H1 (cell line): Measurements from ENCODE around the gene ATP6V1A. TPM values are rescaled to one million over a fixed set of nuclear protein-coding genes. Genes with fewer than 3 reads are reported as not detected.

Experiments used
- CTCF ChIA-PET: fragments of 300-600 bp; sonication (Branson Sonifier 250); formaldehyde crosslinking; loops from one replicate; lab custom pipeline; 2021; ENCODE audit not compliant: partially characterized antibody; lab: Charles Lee
- POLR2A ChIA-PET: fragments of 300-600 bp; sonication (Branson Sonifier 250); formaldehyde crosslinking; loops from one replicate; lab custom pipeline; 2021; ENCODE audit warnings: inconsistent platforms; ENCODE audit not compliant: partially characterized antibody; lab: Charles Lee
- DNase-seq, 2 experiments: peaks; one replicate each; pipeline versions ENCODE4 v3.0.0 to v3.0.0-alpha.2; 2010 to 2022; ENCODE audit warnings: low spot score in 2 of 2, low read depth in 1 of 2, mixed read lengths in 1 of 2
- FAIRE-seq: peaks from 2 replicates; lab custom pipeline; 2011; peaks lifted over from hg19 to GRCh38; lab: Jason Lieb, UNC
- H2AFZ ChIP-seq: 2 replicates; pipeline ENCODE4 v1.8.1; 2012; ENCODE audit warnings: low read length, inconsistent platforms
- H2AK5ac ChIP-seq: 2 replicates; pipeline ENCODE4 v1.6.1; 2013; ENCODE audit warnings: low read depth, low read length
- H2BK120ac ChIP-seq: replicated peaks from 2 replicates; pipeline ENCODE3; 2013; ENCODE audit warnings: low read depth, low read length, inconsistent platforms
- H2BK12ac ChIP-seq: 2 replicates; pipeline ENCODE4 v1.6.1; 2013; ENCODE audit warnings: low read depth, low read length
- H2BK15ac ChIP-seq: 2 replicates; pipeline ENCODE4 v1.6.1; 2013; ENCODE audit warnings: low read length
- H2BK20ac ChIP-seq: 2 replicates; pipeline ENCODE4 v1.6.1; 2013; ENCODE audit warnings: low read length
- H2BK5ac ChIP-seq: 2 replicates; pipeline ENCODE4 v1.6.1; 2013; ENCODE audit warnings: low read depth, low read length
- H3K14ac ChIP-seq: 2 replicates; pipeline ENCODE4 v1.6.1; 2013; ENCODE audit warnings: inconsistent platforms; ENCODE audit not compliant: insufficient read length
- H3K18ac ChIP-seq: 2 replicates; pipeline ENCODE4 v1.6.1; 2013; ENCODE audit warnings: low read length; ENCODE audit errors: extremely low read depth
- H3K23ac ChIP-seq: 2 replicates; pipeline ENCODE4 v1.6.1; 2013; ENCODE audit warnings: inconsistent platforms; ENCODE audit not compliant: insufficient read length
- H3K23me2 ChIP-seq: 2 replicates; pipeline ENCODE4 v1.6.1; 2013; ENCODE audit warnings: low read depth, low read length
- H3K27ac ChIP-seq: 2 replicates; pipeline ENCODE4 v1.6.1; 2011; ENCODE audit warnings: low read depth, low read length, inconsistent platforms
- H3K27me3 ChIP-seq, 4 experiments: replicated peaks in 1 of 4; 1 replicate in 1 of 4; 2 replicates in 3 of 4; pipeline versions ENCODE4 v1.6.1 to v1.8.1; 2011 to 2013; ENCODE audit warnings: low read length in 3 of 4, mild to moderate bottlenecking in 3 of 4, inconsistent platforms in 2 of 4, mixed read lengths in 2 of 4, moderate library complexity in 1 of 4; ENCODE audit not compliant: control insufficient read depth in 3 of 4, insufficient read depth in 3 of 4; ENCODE audit errors: extremely low read depth in 1 of 4
- H3K36me3 ChIP-seq, 4 experiments: 2 replicates each; pipeline versions ENCODE4 v1.6.1 to v1.8.1; 2011 to 2013; ENCODE audit warnings: mild to moderate bottlenecking in 4 of 4, low read length in 3 of 4, moderate library complexity in 2 of 4, control low read depth in 1 of 4, inconsistent platforms in 1 of 4; ENCODE audit not compliant: insufficient read depth in 4 of 4, control insufficient read depth in 2 of 4
- H3K4ac ChIP-seq: replicated peaks from 2 replicates; pipeline ENCODE3; 2013; ENCODE audit warnings: low read length, low read depth, mixed read lengths, inconsistent platforms; ENCODE audit not compliant: insufficient read length
- H3K4me1 ChIP-seq, 4 experiments: replicated peaks in 1 of 4; 1 replicate in 1 of 4; 2 replicates in 3 of 4; pipeline versions ENCODE4 v1.6.1 to v1.8.1; 2011 to 2013; ENCODE audit warnings: low read length in 3 of 4, inconsistent platforms in 2 of 4, mixed read lengths in 1 of 4; ENCODE audit not compliant: insufficient read depth in 4 of 4, control insufficient read depth in 3 of 4
- H3K4me2 ChIP-seq, 2 experiments: 2 replicates each; pipeline versions ENCODE4 v1.6.1 to v1.8.1; 2011 to 2013; ENCODE audit warnings: low read depth in 2 of 2, low read length in 2 of 2, control low read depth in 1 of 2, inconsistent platforms in 1 of 2, mild to moderate bottlenecking in 1 of 2; ENCODE audit not compliant: insufficient read depth in 1 of 2
- H3K4me3 ChIP-seq, 4 experiments: fragments of 200-600, 300-600 bp in 1 of 4; sonication (generic), shearing (Covaris generic), sonication (Bioruptor Twin) in 1 of 4; 2 replicates each; pipeline versions ENCODE4 v1.5.1 to v1.8.1; 2011 to 2016; ENCODE audit warnings: low read length in 4 of 4, low read depth in 3 of 4, control low read depth in 2 of 4, inconsistent platforms in 2 of 4, mild to moderate bottlenecking in 2 of 4, mixed read lengths in 1 of 4, moderate library complexity in 1 of 4; ENCODE audit not compliant: insufficient read depth in 2 of 4; ENCODE audit errors: extremely low read depth in 1 of 4
- H3K56ac ChIP-seq: replicated peaks from 2 replicates; pipeline ENCODE3; 2013; ENCODE audit warnings: low read depth, mild to moderate bottlenecking, mixed read lengths, low read length, inconsistent platforms; ENCODE audit not compliant: insufficient read length
- H3K79me1 ChIP-seq: 2 replicates; pipeline ENCODE4 v1.6.1; 2013; ENCODE audit warnings: low read depth, low read length, control low read depth
- H3K79me2 ChIP-seq, 2 experiments: 2 replicates each; pipeline versions ENCODE4 v1.6.1 to v1.8.1; 2012 to 2013; ENCODE audit warnings: low read length in 2 of 2, mild to moderate bottlenecking in 2 of 2, inconsistent platforms in 1 of 2; ENCODE audit not compliant: insufficient read depth in 2 of 2, control insufficient read depth in 1 of 2
- H3K9ac ChIP-seq, 4 experiments: replicated peaks in 1 of 4; 1 replicate in 1 of 4; 2 replicates in 3 of 4; pipeline versions ENCODE4 v1.6.1 to v1.8.1; 2011 to 2013; ENCODE audit warnings: low read depth in 3 of 4, low read length in 3 of 4, control low read depth in 2 of 4, mild to moderate bottlenecking in 2 of 4, moderate library complexity in 2 of 4, inconsistent platforms in 1 of 4; ENCODE audit errors: extremely low read depth in 1 of 4
- H3K9me3 ChIP-seq, 2 experiments: 2 replicates each; pipeline versions ENCODE4 v1.6.1 to v1.8.1; 2012 to 2013; ENCODE audit warnings: mild to moderate bottlenecking in 2 of 2, moderate library complexity in 2 of 2, control low read depth in 1 of 2, inconsistent platforms in 1 of 2, low read depth in 1 of 2, low read length in 1 of 2, mixed read lengths in 1 of 2; ENCODE audit not compliant: insufficient read depth in 2 of 2
- H4K20me1 ChIP-seq, 2 experiments: replicated peaks in 1 of 2; 2 replicates each; pipeline versions ENCODE3 to v1.8.1; 2011 to 2013; ENCODE audit warnings: inconsistent platforms in 2 of 2, low read length in 2 of 2, mild to moderate bottlenecking in 1 of 2; ENCODE audit not compliant: insufficient read depth in 2 of 2, control insufficient read depth in 1 of 2
- H4K5ac ChIP-seq: 2 replicates; pipeline ENCODE4 v1.6.1; 2013; ENCODE audit warnings: low read length, low read depth, mixed read lengths, inconsistent platforms; ENCODE audit not compliant: insufficient read length
- H4K8ac ChIP-seq: 2 replicates; pipeline ENCODE4 v1.8.0; 2013; ENCODE audit warnings: mild to moderate bottlenecking, moderate library complexity, low read length, inconsistent platforms; ENCODE audit not compliant: insufficient read depth; ENCODE audit errors: extremely low read depth
- H4K91ac ChIP-seq: replicated peaks from 2 replicates; pipeline ENCODE3; 2013; ENCODE audit warnings: low read length, mixed read lengths, inconsistent platforms; ENCODE audit not compliant: insufficient read length
- BCL11A ChIP-seq, 2 experiments: IDR thresholded peaks; one replicate each; pipeline ENCODE4 v1.6.1; 2011; ENCODE audit warnings: low read depth in 2 of 2, low read length in 2 of 2, mild to moderate bottlenecking in 2 of 2
- CHD1 ChIP-seq: IDR thresholded peaks from 2 replicates; pipeline ENCODE4 v1.6.1; 2012; ENCODE audit warnings: low read depth, low read length, improper control_type of control experiment
- GABPA ChIP-seq: IDR thresholded peaks from 2 replicates; pipeline ENCODE4 v1.6.1; 2011; ENCODE audit warnings: mild to moderate bottlenecking, low read length, moderate library complexity, borderline replicate concordance; ENCODE audit not compliant: insufficient read depth
- KDM4A ChIP-seq: IDR thresholded peaks from one replicate; pipeline ENCODE4 v1.7.1; 2012; ENCODE audit warnings: low read depth, mild to moderate bottlenecking, moderate library complexity, low read length, inconsistent platforms; ENCODE audit not compliant: severe bottlenecking
- KDM5A ChIP-seq: fragments of 200-600 bp; IDR thresholded peaks from 2 replicates; pipeline ENCODE4 v1.7.1; 2012; ENCODE audit warnings: mild to moderate bottlenecking, low read length, inconsistent platforms, mixed read lengths
- NRF1 ChIP-seq: IDR thresholded peaks from 2 replicates; pipeline ENCODE4 v1.6.1; 2011; ENCODE audit warnings: mild to moderate bottlenecking, low read depth, low read length, improper control_type of control experiment
- PHF8 ChIP-seq: fragments of 200-600 bp; sonication (generic); conservative IDR thresholded peaks from 2 replicates; pipeline ENCODE4 v1.7.1; 2012; ENCODE audit warnings: low read depth, mild to moderate bottlenecking, inconsistent platforms, low read length, moderate library complexity
- POLR2A ChIP-seq, 2 experiments: IDR thresholded peaks; 1 replicate in 1 of 2; 2 replicates in 1 of 2; pipeline ENCODE4 v1.6.1; 2011; ENCODE audit warnings: low read depth in 2 of 2, low read length in 2 of 2, mild to moderate bottlenecking in 2 of 2; ENCODE audit errors: control extremely low read depth in 1 of 2
- RAD21 ChIP-seq, 2 experiments: IDR thresholded peaks in 1 of 2; conservative IDR thresholded peaks in 1 of 2; 2 replicates each; pipeline ENCODE4 v1.6.1; 2011; ENCODE audit warnings: low read depth in 2 of 2, low read length in 2 of 2, improper control_type of control experiment in 1 of 2, inconsistent platforms in 1 of 2, mild to moderate bottlenecking in 1 of 2, moderate library complexity in 1 of 2
- RBBP5 ChIP-seq: IDR thresholded peaks from 2 replicates; pipeline ENCODE4 v1.7.1; 2012; ENCODE audit warnings: low read depth, mild to moderate bottlenecking, inconsistent platforms, low read length, moderate library complexity, borderline replicate concordance
- RFX5 ChIP-seq: IDR thresholded peaks from 2 replicates; pipeline ENCODE4 v1.6.1; 2011; ENCODE audit warnings: low read depth, low read length, improper control_type of control experiment, borderline replicate concordance
- RXRA ChIP-seq: IDR thresholded peaks from 2 replicates; pipeline ENCODE4 v1.6.1; 2011; ENCODE audit warnings: low read depth, mild to moderate bottlenecking, low read length, moderate library complexity; ENCODE audit not compliant: insufficient read depth
- SP2 ChIP-seq: IDR thresholded peaks from 2 replicates; pipeline ENCODE4 v1.6.1; 2012; ENCODE audit warnings: mild to moderate bottlenecking, low read length, inconsistent platforms
- TCF12 ChIP-seq: IDR thresholded peaks from 2 replicates; pipeline ENCODE4 v1.6.1; 2011; ENCODE audit warnings: low read depth, mild to moderate bottlenecking, low read length
- TEAD4 ChIP-seq: IDR thresholded peaks from 2 replicates; pipeline ENCODE4 v1.6.1; 2012; ENCODE audit warnings: low read depth, low read length, inconsistent platforms, mixed read lengths
- WGBS, 2 experiments: shearing (Covaris generic) in 1 of 2; methylation state at CpG; one replicate each; pipeline versions ENCODE4 v1.1.6 to v1.1.7; 2013 to 2015; ENCODE audit warnings: low lambda C conversion rate in 2 of 2, mixed read lengths in 2 of 2, inconsistent platforms in 1 of 2, low coverage in 1 of 2, missing lambda C conversion rate in 1 of 2; ENCODE audit not compliant: insufficient replicate concordance in 2 of 2, insufficient coverage in 1 of 2, insufficient read length in 1 of 2; ENCODE audit errors: extremely low coverage in 1 of 2, missing lambda C conversion rate in 1 of 2; 5-methylcytosine and 5-hydroxymethylcytosine counted together
- polyA plus RNA-seq, 7 experiments: library from polyadenylated mRNA; depleted of rRNA in 3 of 7; stranded (reverse) in 5 of 7; unstranded in 2 of 7; fragments of >200 nt in 5 of 7; fragments of 200-250 nt in 2 of 7; gene quantifications; 1 replicate in 5 of 7; 2 replicates in 1 of 7; 4 replicates in 1 of 7; pipeline versions ENCODE4 v1.2.1 to v1.2.3, GENCODE V29; 2011 to 2013; ENCODE audit warnings: missing spikeins in 2 of 7, mixed read lengths in 2 of 7
- total RNA-seq: library from RNA; stranded (reverse); fragmentation: NEBNext Ultra II Directional; extraction: Animal tissue kit (Norgen Biotek cat#: 25700); gene quantifications from 2 replicates; pipeline ENCODE4 v1.2.1, GENCODE V29; 2021

ATP6V1A gene
- total and polyA plus RNA-seq, 2 of the 8 experiments (the other 6 are each of a cell fraction or from before 2014, with no cell fraction given), result 15.4 to 90.9 TPM

- H3K27ac ChIP-seq, result no peak overlapping the region
- H3K79me2 ChIP-seq, result no peaks in the 10 kb centered on the region
- H3K56ac ChIP-seq, result no peak overlapping the region
- FAIRE-seq, result no peak
- CTCF ChIA-PET, result no interaction called here
- H3K4me2 ChIP-seq, result no peak overlapping the region
- H3K4me3 ChIP-seq, result no peak overlapping the region
- no peak overlapping the region for H3K14ac ChIP-seq
- H2BK120ac ChIP-seq, result no peak overlapping the region
- H3K9ac ChIP-seq, result no peak overlapping the region
- no peaks in the 10 kb centered on the region for H3K9me3 ChIP-seq
- no peaks in the 10 kb centered on the region for H3K23me2 ChIP-seq
- H3K27me3 ChIP-seq, result no peaks in the 10 kb centered on the region
- no peak overlapping the region for H4K5ac ChIP-seq
- H2AFZ ChIP-seq, result no peak overlapping the region
- no peaks in the 10 kb centered on the region for H3K4me1 ChIP-seq
- no peak for DNase-seq
- H3K79me1 ChIP-seq, result no peaks in the 10 kb centered on the region
- no peaks in the 10 kb centered on the region for H3K36me3 ChIP-seq
- H3K23ac ChIP-seq, result no peak overlapping the region
- no peaks in the 10 kb centered on the region for H4K20me1 ChIP-seq
- H4K91ac ChIP-seq, result no peak overlapping the region
- no peak overlapping the region for H2BK20ac ChIP-seq
- no peak overlapping the region for H2BK5ac ChIP-seq
- H2AK5ac ChIP-seq, result no peak overlapping the region
- no peak overlapping the region for H2BK15ac ChIP-seq
- POLR2A ChIA-PET, result no interaction called here
- H4K8ac ChIP-seq, result no peak overlapping the region
- no peak overlapping the region for H3K4ac ChIP-seq
- WGBS, 2 experiments, result 78% methylated on average over 3 of the region's 3 CpGs; no CpG with 5 or more reads in 1 of the 2 experiments
- no peak overlapping the region for H3K18ac ChIP-seq
- H2BK12ac ChIP-seq, result no peak overlapping the region
- no peak for TF ChIP-seq RBBP5
- no peak for TF ChIP-seq BCL11A (IDR thresholded peaks at IDR 0.05; ENCODE audit: low read depth in 2 of 2, low read length in 2 of 2)
- no peak for TF ChIP-seq CHD1
- no peak for TF ChIP-seq RFX5
- TF ChIP-seq NRF1, result no peak
- TF ChIP-seq KDM5A, result no peak
- TF ChIP-seq SP2, result no peak
- no peak for TF ChIP-seq GABPA
- no peak for TF ChIP-seq TCF12
- no peak for TF ChIP-seq KDM4A
- no peak for TF ChIP-seq PHF8
- no peak for TF ChIP-seq TEAD4
- TF ChIP-seq RAD21 (IDR thresholded peaks at IDR 0.05 in 1 of 2, conservative IDR thresholded peaks at IDR 0.05 in 1 of 2; ENCODE audit: low read depth in 2 of 2, low read length in 2 of 2), result no peak
- TF ChIP-seq POLR2A (IDR thresholded peaks at IDR 0.05; ENCODE audit: control extremely low read depth in 1 of 2, low read depth in 2 of 2, low read length in 2 of 2), result no peak
- TF ChIP-seq RXRA, result no peak
Measured at GRCh38 chr3:113819866-113820265, 73.0 kb downstream of the ATP6V1A start.
